H4 (cell line): ENCODE data around the gene CNTNAP5. TPM values are rescaled to one million over a fixed set of nuclear protein-coding genes. Genes with fewer than 3 reads are reported as not detected.

Source experiments
- DNase-seq: peaks from one replicate; pipeline ENCODE4 v3.0.0-alpha.2; 2015; ENCODE audit warnings: low spot score
- total RNA-seq: library from RNA; depleted of rRNA; stranded (reverse); fragments of >200 nt; shearing (Covaris generic); gene quantifications from 2 replicates; pipeline ENCODE4 v1.2.3, GENCODE V29; 2014; rRNA removed

The CNTNAP5 gene
- total RNA-seq = not detected in 2 replicates

- no peak for DNase-seq
Measured at GRCh38 chr2:124025171-124025580, at the start of gene CNTNAP5. Gene CNTNAP5 (plus strand): TSS chr2:124025287. CDS start chr2:124025651, 364 bp downstream.

DNA sequence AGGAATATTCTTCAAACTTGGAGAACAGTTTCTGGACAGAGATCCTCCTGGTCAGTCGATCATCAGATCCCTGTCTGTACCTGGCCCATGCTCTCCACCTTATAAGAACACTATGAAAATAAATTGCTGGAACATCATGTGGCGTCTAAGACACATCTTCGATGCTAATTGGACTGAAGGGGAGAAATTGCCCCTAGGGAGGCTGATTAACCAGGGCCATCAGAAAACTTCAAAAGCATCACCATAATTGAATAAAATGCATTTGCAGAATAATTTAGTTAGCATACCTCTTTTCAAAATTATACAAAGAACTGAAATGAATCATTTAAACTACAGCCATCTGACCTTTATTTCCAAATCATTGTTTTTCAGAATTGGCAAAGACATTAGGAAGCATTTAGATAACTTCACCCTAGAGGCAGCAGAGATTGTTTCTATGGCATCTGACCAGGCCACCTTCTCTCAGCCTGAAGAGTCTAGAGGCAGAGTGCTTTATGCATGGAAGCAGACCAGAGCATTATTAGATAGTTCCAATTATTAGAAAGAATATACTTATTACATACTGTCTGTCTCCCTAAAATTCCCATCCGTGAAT is 48.9 kb upstream of the CNTNAP5 start:
- DNase-seq = no peak

DNA sequence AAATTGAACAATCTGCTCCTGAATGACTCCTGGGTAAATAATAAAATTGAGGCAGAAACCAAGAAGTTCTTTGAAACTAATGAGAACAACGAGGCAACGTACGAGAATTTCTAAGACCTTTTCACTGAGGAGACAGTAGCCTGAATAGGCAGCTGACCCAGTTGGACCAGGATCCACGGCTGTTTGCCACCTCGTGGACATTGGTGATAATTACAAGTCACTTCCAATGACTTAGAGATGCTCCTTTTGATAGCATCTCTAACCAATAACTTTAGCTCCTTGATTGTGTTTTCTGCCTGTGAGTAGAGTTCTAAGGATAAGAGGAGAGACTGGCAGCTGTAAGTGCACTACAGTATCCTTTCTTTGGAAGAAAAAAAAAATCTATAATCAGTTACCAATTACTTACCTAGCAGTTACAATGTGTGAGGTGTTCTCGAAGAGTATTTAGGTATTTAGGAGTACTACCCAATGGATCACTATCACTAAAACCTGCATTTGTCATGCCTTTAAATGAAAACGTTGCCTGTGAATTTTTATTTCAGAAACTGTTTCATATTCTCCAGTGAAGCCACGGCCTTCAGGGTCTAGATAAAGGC is 31.3 kb upstream of the CNTNAP5 start:
- peak; percentile 38 for DNase-seq

GRCh38 chr2:123999681-124000080 is 25.4 kb upstream of the CNTNAP5 start:
- no peak for DNase-seq

DNA sequence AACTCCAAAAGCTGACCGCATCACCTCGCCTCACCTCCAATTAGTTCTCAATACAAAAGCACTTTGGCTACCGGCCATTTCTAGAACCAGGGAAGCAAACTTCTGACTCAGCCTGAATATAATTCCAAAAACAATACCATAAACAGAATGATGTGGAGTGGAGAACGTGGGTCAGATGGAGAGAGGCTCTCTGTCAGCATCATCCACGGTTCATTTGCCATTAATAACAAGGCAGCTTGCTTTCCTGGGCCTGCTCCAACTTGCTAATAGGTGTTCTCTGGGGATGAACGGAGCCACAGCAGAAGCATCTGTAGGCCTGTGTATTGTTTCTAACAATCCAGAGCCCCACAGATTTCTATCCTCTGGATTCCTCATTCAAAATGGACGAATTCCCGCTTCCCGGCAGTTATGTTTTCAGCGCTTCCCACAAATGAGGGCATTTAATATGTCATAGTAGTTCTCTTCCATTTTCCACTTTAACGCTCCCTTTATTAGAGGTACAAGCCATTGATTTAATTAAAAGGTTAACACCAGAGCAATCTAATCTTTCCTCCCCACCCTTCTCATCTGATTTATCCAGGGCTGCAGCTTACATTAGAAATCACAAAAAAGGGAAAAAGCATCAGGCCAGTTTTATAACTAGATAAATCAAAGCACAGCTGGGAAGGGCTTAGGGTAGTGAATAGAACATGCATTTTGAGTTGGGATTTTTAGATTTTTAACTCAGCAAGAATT is 23.2 kb upstream of the CNTNAP5 start:
- DNase-seq = no peak

DNA sequence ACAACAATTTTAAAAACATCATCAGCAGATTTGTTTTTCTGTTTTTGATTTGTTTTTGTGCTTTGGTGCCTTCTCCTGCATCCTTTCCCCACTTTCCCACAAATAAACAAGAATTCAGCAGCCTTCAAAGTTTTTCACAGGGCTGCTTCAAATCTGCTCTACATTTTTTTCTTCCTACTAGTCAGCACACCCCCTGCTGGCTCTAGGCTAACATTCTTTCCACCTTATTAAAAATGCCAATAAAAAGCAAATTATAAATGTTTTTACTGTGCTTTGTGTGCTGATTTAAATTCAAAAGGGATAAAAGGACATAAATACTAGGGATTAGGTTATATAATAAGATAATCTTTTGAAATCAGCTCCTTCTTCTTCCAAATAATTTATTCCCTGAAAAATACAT is 6.2 kb upstream of the CNTNAP5 start:
- DNase-seq = no peak

DNA sequence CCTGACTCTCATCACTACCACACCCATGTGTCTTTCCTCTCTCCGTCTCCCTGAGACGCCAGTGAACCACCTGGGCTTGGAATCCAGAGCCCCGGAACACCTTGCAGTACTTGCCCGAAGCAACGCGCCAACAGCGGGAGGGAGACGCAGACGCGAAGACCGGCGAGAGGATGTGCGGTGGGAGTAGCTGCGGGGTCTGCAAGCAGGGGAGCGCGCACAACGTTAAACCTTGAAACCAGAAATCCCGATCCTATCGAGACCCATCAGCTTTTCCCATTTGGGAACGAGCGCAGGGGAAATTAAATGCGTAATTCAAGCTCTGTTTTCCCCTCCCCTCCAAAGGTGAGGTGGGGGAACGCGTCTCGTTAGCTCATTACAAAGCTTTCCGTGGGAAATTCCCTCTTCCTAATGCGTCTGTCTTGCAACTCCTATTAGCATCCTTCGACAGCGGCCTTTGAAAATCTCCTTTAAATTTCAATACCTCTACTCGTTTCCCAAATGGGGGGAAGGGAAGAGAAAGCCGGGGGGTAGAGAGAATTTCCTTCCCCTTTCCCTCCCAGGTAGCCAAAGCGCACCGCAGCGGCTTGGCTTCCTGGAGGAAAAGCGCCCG is 421 bp upstream of the CNTNAP5 start:
- no peak for DNase-seq

DNA sequence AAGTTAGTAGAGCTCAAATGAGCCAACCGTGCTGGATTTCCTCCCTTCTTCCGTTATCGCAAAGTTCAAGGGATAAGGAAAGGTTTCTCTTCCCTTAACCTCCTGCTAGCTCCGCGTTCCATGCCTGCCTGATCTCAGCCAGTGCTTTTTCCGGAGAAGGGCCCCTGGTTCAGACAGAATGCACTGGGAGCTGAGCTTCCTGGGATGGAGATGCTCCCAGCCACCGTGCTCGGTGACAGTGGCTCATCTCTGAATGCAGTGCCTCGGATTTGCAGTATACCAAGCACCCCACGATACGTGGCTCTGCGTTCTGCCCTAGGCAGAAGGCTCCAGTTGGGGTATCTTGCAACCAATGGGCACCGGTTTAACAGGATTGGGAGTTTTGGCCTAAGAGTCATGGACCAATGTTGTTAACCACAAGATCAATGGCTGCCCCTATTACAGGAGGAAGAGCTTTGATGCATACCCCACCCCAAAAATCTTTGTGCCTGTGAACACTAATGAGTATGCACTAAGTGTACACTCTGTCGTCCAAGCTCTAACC is 876 bp downstream of the CNTNAP5 start:
- no peak for DNase-seq

DNA sequence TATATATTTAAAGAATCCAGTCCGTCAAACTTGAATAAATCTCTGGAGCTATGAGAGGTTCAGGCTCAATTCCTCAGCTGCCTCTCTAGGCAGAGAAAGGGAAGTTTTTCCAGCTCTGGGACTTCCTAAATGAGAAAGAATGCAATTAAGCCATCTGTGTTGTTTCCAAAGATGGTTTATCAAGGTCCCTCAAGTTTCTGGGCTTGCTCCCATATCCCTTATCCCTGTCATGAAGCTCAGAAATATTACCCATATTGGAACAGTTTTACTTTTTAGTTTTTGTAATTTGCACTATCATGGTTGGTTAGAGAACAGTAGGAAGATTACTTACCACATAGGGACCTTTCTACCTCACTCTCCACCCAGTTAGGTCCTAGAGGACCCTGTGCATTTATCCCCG is 1.4 kb downstream of the CNTNAP5 start:
- no peak for DNase-seq

GRCh38 chr2:124027182-124027581 is 2.1 kb downstream of the CNTNAP5 start:
- peak; percentile 63 for DNase-seq

DNA sequence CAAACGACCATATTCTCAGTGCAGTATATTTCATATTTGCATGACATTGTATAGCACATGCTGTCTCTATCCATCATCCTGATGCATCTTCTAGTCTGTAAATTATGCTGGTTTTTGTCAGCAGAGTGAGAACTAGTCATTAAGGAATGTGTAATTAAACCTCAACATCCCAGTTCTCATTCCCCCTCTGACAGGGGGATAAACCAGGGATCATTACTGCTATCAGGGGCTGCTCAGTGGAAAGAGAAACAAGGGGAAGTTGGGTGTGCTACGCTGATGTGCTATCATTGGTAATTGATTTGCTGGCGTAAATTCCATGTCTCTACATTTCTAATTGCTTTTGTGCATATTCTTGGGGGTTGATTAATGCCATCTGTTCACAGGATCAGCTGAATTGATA is 7.7 kb downstream of the CNTNAP5 start:
- DNase-seq = no peak

GRCh38 chr2:124034265-124034664 is 9.2 kb downstream of the CNTNAP5 start:
- no peak for DNase-seq

DNA sequence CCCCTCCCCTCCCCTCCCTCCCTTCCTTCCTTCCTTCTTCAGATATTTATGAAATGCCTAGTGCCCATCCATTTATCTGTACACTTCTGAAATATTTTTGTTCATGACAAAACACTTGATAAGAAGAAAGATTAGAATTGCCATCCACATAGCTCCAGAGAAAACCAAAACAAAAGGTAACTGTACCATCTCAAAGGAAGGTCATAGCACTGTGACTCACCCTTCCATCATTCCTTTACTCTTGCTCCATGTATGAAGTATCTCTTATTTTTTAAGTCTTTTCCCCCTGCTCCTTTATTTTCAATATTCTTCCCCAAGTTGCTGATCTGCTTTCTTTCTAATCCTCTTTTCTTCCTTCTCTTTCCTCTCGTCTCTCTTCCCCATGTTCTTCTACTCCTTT is 9.9 kb downstream of the CNTNAP5 start:
- DNase-seq = no peak

GRCh38 chr2:124039032-124039431 is 13.9 kb downstream of the CNTNAP5 start:
- DNase-seq = no peak

DNA sequence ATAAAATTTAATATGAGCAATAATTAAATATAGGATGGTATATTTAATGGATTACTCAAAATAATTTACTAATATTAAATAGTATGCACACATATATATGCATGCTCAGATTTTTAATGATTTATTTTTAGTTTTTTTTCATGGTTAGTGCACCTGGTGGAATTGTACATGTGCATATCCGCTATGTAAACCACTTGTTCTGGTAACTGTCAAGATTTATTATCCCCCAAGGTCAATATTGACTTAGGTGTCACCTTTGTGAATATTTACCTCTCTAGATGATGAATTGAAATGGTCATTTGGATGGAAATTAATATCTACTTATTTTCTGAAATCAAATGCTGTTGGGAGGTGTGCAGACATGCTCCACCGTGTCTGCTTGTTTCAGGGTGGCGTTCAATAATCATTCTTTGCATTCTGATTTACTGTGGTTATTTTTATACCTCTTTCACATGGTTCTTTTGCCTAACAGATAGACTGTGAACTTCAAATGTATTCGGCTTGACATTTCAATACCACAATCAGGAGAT is 14.7 kb downstream of the CNTNAP5 start:
- DNase-seq = no peak

GRCh38 chr2:124045894-124046293 is 20.8 kb downstream of the CNTNAP5 start:
- no peak for DNase-seq

GRCh38 chr2:124046332-124046731 is 21.2 kb downstream of the CNTNAP5 start:
- DNase-seq = no peak

- no peak for DNase-seq
Measured at GRCh38 chr2:124048102-124048501, 23.0 kb downstream of the CNTNAP5 start.

DNA sequence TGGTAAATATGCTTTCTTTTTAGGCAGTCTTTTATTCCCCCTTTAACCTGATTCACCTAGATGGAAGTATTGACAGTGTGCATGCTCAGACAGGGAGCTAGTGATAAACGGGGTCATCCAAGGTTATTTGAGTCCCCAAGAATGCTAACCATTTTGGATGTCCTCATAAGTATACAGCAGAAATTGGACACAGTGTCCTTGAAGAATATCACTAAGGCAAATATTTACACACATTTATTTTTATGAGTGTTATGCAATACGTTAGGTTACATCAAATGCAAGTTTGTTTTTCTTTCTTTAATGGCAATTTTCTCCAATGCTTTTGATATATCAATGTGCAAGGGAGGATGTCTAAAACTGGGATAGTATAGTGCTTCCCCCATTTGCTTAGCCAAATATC is 23.6 kb downstream of the CNTNAP5 start:
- DNase-seq = no peak

DNA sequence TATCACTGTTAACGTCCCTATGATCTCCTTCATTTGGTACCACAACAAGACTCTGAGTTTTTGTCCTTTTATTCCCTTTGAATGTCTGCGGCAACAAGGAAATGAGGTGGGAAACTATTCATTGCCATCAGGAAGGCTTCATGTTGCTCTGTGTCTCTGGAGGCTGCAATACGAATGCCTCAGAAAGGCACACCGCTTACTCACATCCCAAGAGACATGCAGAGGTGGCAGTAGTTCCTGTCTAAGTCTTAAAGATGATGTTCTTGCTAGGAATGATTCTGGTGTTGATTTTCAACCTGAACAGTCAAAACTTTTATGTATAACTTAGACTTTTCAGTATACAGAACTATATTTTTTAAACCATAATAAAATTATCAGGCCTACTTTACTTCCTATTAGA is 24.0 kb downstream of the CNTNAP5 start:
- no peak for DNase-seq

GRCh38 chr2:124050833-124051497 is 25.9 kb downstream of the CNTNAP5 start:
- no peak for DNase-seq

DNA sequence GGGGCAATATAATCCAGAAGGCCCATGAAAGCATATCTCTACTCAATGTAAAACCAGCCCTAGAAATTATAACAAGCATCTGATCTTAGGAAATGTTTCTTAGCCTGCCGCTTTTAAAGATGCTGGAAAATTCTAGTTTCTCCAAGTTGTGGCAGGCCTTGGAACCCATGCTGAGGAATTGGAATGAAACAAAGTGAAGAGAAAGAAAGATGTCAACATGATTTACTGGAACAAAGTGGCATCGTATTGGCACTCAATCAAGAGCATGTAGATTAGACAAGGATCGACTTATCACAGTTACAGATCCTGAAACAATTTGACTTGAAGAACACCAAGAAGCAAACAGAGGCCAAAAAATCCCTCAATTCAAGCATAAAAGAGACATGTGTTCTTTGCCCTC is 28.7 kb downstream of the CNTNAP5 start:
- no peak for DNase-seq
